AG09319 (cell line): Measurements from ENCODE around the gene SCN8A.

Experiments used
- DNase-seq: peaks from one replicate; pipeline ENCODE4 v3.0.0-alpha.2; 2010; ENCODE audit warnings: low read depth; ENCODE audit errors: extremely low read depth
- CTCF ChIP-seq: IDR thresholded peaks from 2 replicates; pipeline ENCODE4 v1.5.1; 2011; ENCODE audit warnings: low read depth, mild to moderate bottlenecking, inconsistent platforms, low read length, moderate library complexity

The SCN8A gene

GRCh38 chr12:51749206-51749985 lies 158.4 kb downstream of the SCN8A start:
- TF ChIP-seq CTCF: no peak
- no peak for DNase-seq

GRCh38 chr12:51749986-51750317 lies 158.9 kb downstream of the SCN8A start:
- TF ChIP-seq CTCF: no peak
- DNase-seq: no peak

- DNase-seq: no peak
- TF ChIP-seq CTCF: no peak
Measured at GRCh38 chr12:51751661-51752060, 160.6 kb downstream of the SCN8A start.

- peak; percentile 75 for DNase-seq
- TF ChIP-seq CTCF: no peak
Measured at GRCh38 chr12:51752234-51752889, 161.3 kb downstream of the SCN8A start.

- DNase-seq: no peak
- no peak for TF ChIP-seq CTCF
Measured at GRCh38 chr12:51753980-51754675, 163.1 kb downstream of the SCN8A start.

GRCh38 chr12:51755251-51755650 lies 164.2 kb downstream of the SCN8A start:
- TF ChIP-seq CTCF: no peak
- DNase-seq: no peak

- TF ChIP-seq CTCF: no peak
- DNase-seq: no peak
Measured at GRCh38 chr12:51759175-51759574, 168.1 kb downstream of the SCN8A start.
